ENCODE results near the gene ALKBH5. TPM values are rescaled to one million over a fixed set of nuclear protein-coding genes. Genes with fewer than 3 reads are reported as not detected.
"Not testable (repeated sequence)": the region's sequence is repeated elsewhere in the genome, so short reads cannot be mapped to it uniquely, and the experiment has no call there.

ALKBH5 gene
- total and polyA plus RNA-seq, 10 of the 15 experiments (the other 5 are each of a cell fraction or from before 2014, with no cell fraction given), result 13.7 to 99.9 (median 52.4) TPM

GRCh38 chr17:18216906-18217305, 33.3 kb downstream of the ALKBH5 start:
- FAIRE-seq; H3K9ac ChIP-seq (ENCODE audit: control insufficient read depth, insufficient read depth, low read length); H3K4me2 ChIP-seq (ENCODE audit: control insufficient read depth, insufficient read depth); H2AFZ ChIP-seq (ENCODE audit: control insufficient read depth, low read depth, low read length); H3K36me3 ChIP-seq (ENCODE audit: control insufficient read depth in 2 of 2, insufficient read depth in 2 of 2, low read length in 1 of 2); H3K79me2 ChIP-seq (ENCODE audit: control insufficient read depth, insufficient read depth, low read length); H3K9me3 ChIP-seq (replicated peaks; ENCODE audit: control insufficient read depth, insufficient read depth, low read length); BruUV-seq (replicated peaks); H3K4me3 ChIP-seq; in situ Hi-C loops (cut with MboI); H3K27ac ChIP-seq (ENCODE audit: control insufficient read depth, insufficient read depth); ATAC-seq; H3K27me3 ChIP-seq (replicated peaks in 1 of 2; ENCODE audit: control insufficient read depth in 2 of 2, insufficient read depth in 2 of 2, low read length in 1 of 2); H4K20me1 ChIP-seq (ENCODE audit: control insufficient read depth, insufficient read depth); H3K4me1 ChIP-seq (ENCODE audit: control insufficient read depth, insufficient read depth, low read length); DNase-seq (ENCODE audit: low read depth, low spot score): not testable (repeated sequence)
- POLR2A ChIA-PET, result interaction anchor here (0.6 to 1.0 kb wide), 2 partner anchors 14 to 40 kb away, joined by 3 read pairs; no protein-coding TSS in a partner anchor
- intact Hi-C loops (cut with micrococcal nuclease; ENCODE audit: unreplicated experiment), result loop anchor here (2.0 kb wide), 1 partner anchor 76 kb away; no protein-coding TSS in a partner anchor
- SMC1A ChIA-PET (ENCODE audit: uncharacterized antibody, unreplicated experiment), result interaction anchor here (2.7 kb wide), 1 partner anchor 75 kb away, joined by 9 read pairs; no protein-coding TSS in a partner anchor
- CTCF ChIA-PET, result interaction anchor here (0.9 to 4.1 kb wide), 8 partner anchors 11 to 347 kb away, joined by 3 to 24 read pairs (median 5); no protein-coding TSS in a partner anchor
- RAD21 ChIA-PET (ENCODE audit: unreplicated experiment), result interaction anchor here (1.7 kb wide), 1 partner anchor 76 kb away, joined by 4 read pairs; no protein-coding TSS in a partner anchor
- WGBS (ENCODE audit: insufficient coverage, insufficient replicate concordance, low lambda C conversion rate, missing lambda C conversion rate), result 80% methylated on average over 10 of the region's 11 CpGs

- CTCF ChIA-PET, result interaction anchor here (0.9 to 4.1 kb wide), 8 partner anchors 16 to 346 kb away, joined by 3 to 24 read pairs (median 5); no protein-coding TSS in a partner anchor
- peak; percentile 96 for ATAC-seq
- TF ChIP-seq ZNF207 (IDR thresholded peaks at IDR 0.05; ENCODE audit: borderline replicate concordance) (no peak), ZNF687 (IDR thresholded peaks at IDR 0.05) (no peak), TCF12 (IDR thresholded peaks at IDR 0.05; ENCODE audit: low read depth, low read length) (0 out of 2 replicates have a peak, but pooled peaks have one; percentile 35), E2F8 (IDR thresholded peaks at IDR 0.05; ENCODE audit: low read depth, partially characterized antibody) (no peak), MAX (IDR thresholded peaks at IDR 0.05; ENCODE audit: low read depth, low read length) (no peak), NR2F1 (conservative IDR thresholded peaks at IDR 0.05) (peak; percentile 72), TCF3 (IDR thresholded peaks at IDR 0.05; ENCODE audit: borderline replicate concordance, insufficient read depth, low read depth, low read length) (no peak)
These were observed 33.9 kb downstream of the ALKBH5 start for GRCh38 chr17:18217412-18218015.

More at GRCh38 chr17:18217412-18218015, 33.9 kb downstream of the ALKBH5 start:
- no peaks in the 10 kb centered on the region for H3K36me3 ChIP-seq (ENCODE audit: control insufficient read depth in 2 of 2, insufficient read depth in 2 of 2, low read length in 1 of 2)
- POLR2A ChIA-PET, result no interaction called here
- peak; percentile 2 for DNase-seq (ENCODE audit: low read depth, low spot score)
- FAIRE-seq, result peak; percentile 94
- no peaks in the 10 kb centered on the region for H3K9me3 ChIP-seq (replicated peaks; ENCODE audit: control insufficient read depth, insufficient read depth, low read length)
- H2AFZ ChIP-seq (ENCODE audit: control insufficient read depth, low read depth, low read length), result no peak overlapping the region
- H3K4me3 ChIP-seq, result no peak overlapping the region
- RAD21 ChIA-PET (ENCODE audit: unreplicated experiment), result interaction anchor here (1.0 kb wide), 1 partner anchor 32 kb away, joined by 3 read pairs; no protein-coding TSS in a partner anchor
- H3K4me2 ChIP-seq (ENCODE audit: control insufficient read depth, insufficient read depth), result no peak overlapping the region
- no TSS peak for BruUV-seq (replicated peaks)
- SMC1A ChIA-PET (ENCODE audit: uncharacterized antibody, unreplicated experiment), result interaction anchor here (1.0 to 2.7 kb wide), 3 partner anchors 29 to 76 kb away, joined by 3 to 9 read pairs (median 3); no protein-coding TSS in a partner anchor
- no peaks in the 10 kb centered on the region for H4K20me1 ChIP-seq (ENCODE audit: control insufficient read depth, insufficient read depth)
- no peaks in the 10 kb centered on the region for H3K27me3 ChIP-seq (replicated peaks in 1 of 2; ENCODE audit: control insufficient read depth in 2 of 2, insufficient read depth in 2 of 2, low read length in 1 of 2)
- 0% methylated on average over 5 of the region's 6 CpGs for WGBS (ENCODE audit: insufficient coverage, insufficient replicate concordance, low lambda C conversion rate, missing lambda C conversion rate)
- intact Hi-C loops (cut with micrococcal nuclease; ENCODE audit: unreplicated experiment) (loop anchor here (2.0 kb wide), 1 partner anchor 77 kb away; no protein-coding TSS in a partner anchor), in situ Hi-C loops (cut with MboI) (no loop called here)
- no peak overlapping the region for H3K9ac ChIP-seq (ENCODE audit: control insufficient read depth, insufficient read depth, low read length)
- H3K4me1 ChIP-seq (ENCODE audit: control insufficient read depth, insufficient read depth, low read length), result peaks cover 10% of the 10 kb centered on the region
- H3K79me2 ChIP-seq (ENCODE audit: control insufficient read depth, insufficient read depth, low read length), result no peaks in the 10 kb centered on the region
- no peak overlapping the region for H3K27ac ChIP-seq (ENCODE audit: control insufficient read depth, insufficient read depth)

All from GM12878 (cell line).